Measurements from ENCODE around the gene PACRG.

DNA sequence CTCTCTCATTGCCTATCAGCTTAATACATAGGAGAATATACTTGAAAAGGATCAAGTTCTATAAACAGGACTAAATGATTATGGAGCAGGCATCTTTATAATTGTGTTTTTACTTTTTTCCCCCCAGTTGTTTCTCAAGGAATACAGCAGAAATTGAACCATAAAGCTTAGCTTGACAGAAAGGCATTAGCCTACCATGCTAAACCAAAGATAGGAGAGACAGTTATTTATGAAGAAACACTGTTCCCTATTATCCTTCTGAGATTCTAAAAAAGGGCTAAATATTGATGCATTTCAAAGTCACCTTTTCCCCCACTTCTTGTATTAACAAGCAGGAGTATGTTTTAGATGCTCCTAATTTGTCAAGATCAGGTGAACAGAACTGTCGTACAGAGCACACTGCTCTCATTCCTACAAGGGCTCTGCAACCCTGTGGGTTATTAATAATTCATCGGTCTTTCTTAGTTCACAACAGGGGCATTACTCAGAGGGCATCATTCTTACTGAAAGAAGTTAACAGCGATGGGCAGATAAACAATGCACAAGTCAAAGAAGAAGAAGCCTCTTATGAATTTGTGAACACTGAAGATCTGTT lies 38.9 kb upstream of the PACRG start:
- TF ChIP-seq, protein P1, sequence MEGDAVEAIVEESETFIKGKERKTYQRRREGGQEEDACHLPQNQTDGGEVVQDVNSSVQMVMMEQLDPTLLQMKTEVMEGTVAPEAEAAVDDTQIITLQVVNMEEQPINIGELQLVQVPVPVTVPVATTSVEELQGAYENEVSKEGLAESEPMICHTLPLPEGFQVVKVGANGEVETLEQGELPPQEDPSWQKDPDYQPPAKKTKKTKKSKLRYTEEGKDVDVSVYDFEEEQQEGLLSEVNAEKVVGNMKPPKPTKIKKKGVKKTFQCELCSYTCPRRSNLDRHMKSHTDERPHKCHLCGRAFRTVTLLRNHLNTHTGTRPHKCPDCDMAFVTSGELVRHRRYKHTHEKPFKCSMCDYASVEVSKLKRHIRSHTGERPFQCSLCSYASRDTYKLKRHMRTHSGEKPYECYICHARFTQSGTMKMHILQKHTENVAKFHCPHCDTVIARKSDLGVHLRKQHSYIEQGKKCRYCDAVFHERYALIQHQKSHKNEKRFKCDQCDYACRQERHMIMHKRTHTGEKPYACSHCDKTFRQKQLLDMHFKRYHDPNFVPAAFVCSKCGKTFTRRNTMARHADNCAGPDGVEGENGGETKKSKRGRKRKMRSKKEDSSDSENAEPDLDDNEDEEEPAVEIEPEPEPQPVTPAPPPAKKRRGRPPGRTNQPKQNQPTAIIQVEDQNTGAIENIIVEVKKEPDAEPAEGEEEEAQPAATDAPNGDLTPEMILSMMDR (IDR thresholded peaks at IDR 0.05): no peak
- TF ChIP-seq POLR2A (IDR thresholded peaks at IDR 0.05): no peak
- TF ChIP-seq EP300 (IDR thresholded peaks at IDR 0.05): no peak

All from stomach (tissue), 4 donors.